Ovary (tissue), 3 donors: Measurements from ENCODE around the gene FRMD4A.

Experiments
- EP300 ChIP-seq: sonication (generic); formaldehyde crosslinking; IDR thresholded peaks from one replicate; pipeline ENCODE4 v1.6.1; 2017; ENCODE audit warnings: antibody characterized with exemption
- POLR2A ChIP-seq: fragments of 450-650 bp; IDR thresholded peaks from one replicate; pipeline ENCODE4 v1.6.1; 2017; ENCODE audit warnings: antibody characterized with exemption, mild to moderate bottlenecking, moderate library complexity
- TF ChIP-seq, protein P1 (sequence below), 3 donors: fragments of 450-650 bp in 2 of 3; fragments of 200-600 bp in 1 of 3; IDR thresholded peaks; one replicate each; pipeline versions ENCODE4 v1.5.1 to v1.8.0; 2016 to 2022; ENCODE audit warnings: antibody characterized with exemption in 3 of 3, mild to moderate bottlenecking in 1 of 3
- donor health status: DM: no; HTN: no; CAD: no.

- TF ChIP-seq, protein P1, sequence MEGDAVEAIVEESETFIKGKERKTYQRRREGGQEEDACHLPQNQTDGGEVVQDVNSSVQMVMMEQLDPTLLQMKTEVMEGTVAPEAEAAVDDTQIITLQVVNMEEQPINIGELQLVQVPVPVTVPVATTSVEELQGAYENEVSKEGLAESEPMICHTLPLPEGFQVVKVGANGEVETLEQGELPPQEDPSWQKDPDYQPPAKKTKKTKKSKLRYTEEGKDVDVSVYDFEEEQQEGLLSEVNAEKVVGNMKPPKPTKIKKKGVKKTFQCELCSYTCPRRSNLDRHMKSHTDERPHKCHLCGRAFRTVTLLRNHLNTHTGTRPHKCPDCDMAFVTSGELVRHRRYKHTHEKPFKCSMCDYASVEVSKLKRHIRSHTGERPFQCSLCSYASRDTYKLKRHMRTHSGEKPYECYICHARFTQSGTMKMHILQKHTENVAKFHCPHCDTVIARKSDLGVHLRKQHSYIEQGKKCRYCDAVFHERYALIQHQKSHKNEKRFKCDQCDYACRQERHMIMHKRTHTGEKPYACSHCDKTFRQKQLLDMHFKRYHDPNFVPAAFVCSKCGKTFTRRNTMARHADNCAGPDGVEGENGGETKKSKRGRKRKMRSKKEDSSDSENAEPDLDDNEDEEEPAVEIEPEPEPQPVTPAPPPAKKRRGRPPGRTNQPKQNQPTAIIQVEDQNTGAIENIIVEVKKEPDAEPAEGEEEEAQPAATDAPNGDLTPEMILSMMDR (IDR thresholded peaks at IDR 0.05), result no peak
- no peak for TF ChIP-seq POLR2A
- no peak for TF ChIP-seq EP300
These were observed 507.5 kb downstream of the FRMD4A start for GRCh38 chr10:13823096-13823708.
